ENCODE data around the gene PRPS2. TPM values are rescaled to one million over a fixed set of nuclear protein-coding genes. Genes with fewer than 3 reads are reported as not detected.

PRPS2 gene
- 39.6 and 44.4 TPM in 2 replicates for total RNA-seq (2014; rRNA removed)
- 20.9 TPM for polyA plus RNA-seq (2012)

GRCh38 chrX:12791257-12792228 is at the start of gene PRPS2:
Gene PRPS2 (plus strand): TSS chrX:12791412. CDS start chrX:12791498, 86 bp downstream.
- peak; percentile 27 for DNase-seq (ENCODE audit: low read depth)

- DNase-seq (ENCODE audit: low read depth) = peak; percentile 20
These were observed 49.8 kb upstream of the PRPS2 start for GRCh38 chrX:12741416-12741815.

GRCh38 chrX:12747433-12747832 is 43.8 kb upstream of the PRPS2 start:
- DNase-seq (ENCODE audit: low read depth) = no peak

- DNase-seq (ENCODE audit: low read depth) = no peak
These were observed 39.3 kb upstream of the PRPS2 start for GRCh38 chrX:12751887-12752286.

- DNase-seq (ENCODE audit: low read depth) = peak; percentile 11
These were observed 37.8 kb upstream of the PRPS2 start for GRCh38 chrX:12753366-12753765.

- DNase-seq (ENCODE audit: low read depth) = peak; percentile 29
These were observed 32.9 kb upstream of the PRPS2 start for GRCh38 chrX:12758291-12758690.

- DNase-seq (ENCODE audit: low read depth) = no peak
These were observed 23.4 kb upstream of the PRPS2 start for GRCh38 chrX:12767856-12768255.

- DNase-seq (ENCODE audit: low read depth) = no peak
These were observed 22.7 kb upstream of the PRPS2 start for GRCh38 chrX:12768491-12768890.

- peak; percentile 7 for DNase-seq (ENCODE audit: low read depth)
These were observed 20.8 kb upstream of the PRPS2 start for GRCh38 chrX:12770440-12770839.

- DNase-seq (ENCODE audit: low read depth) = peak; percentile 9
These were observed 19.7 kb upstream of the PRPS2 start for GRCh38 chrX:12771445-12772069.

GRCh38 chrX:12777670-12778069 is 13.5 kb upstream of the PRPS2 start:
- no peak for DNase-seq (ENCODE audit: low read depth)

- no peak for DNase-seq (ENCODE audit: low read depth)
These were observed 11.7 kb upstream of the PRPS2 start for GRCh38 chrX:12779534-12779933.

- no peak for DNase-seq (ENCODE audit: low read depth)
These were observed 2.6 kb upstream of the PRPS2 start for GRCh38 chrX:12788645-12789044.

- no peak for DNase-seq (ENCODE audit: low read depth)
These were observed 1.2 kb upstream of the PRPS2 start for GRCh38 chrX:12789976-12790375.

- no peak for DNase-seq (ENCODE audit: low read depth)
These were observed 341 bp upstream of the PRPS2 start for GRCh38 chrX:12790885-12791256.

- no peak for DNase-seq (ENCODE audit: low read depth)
These were observed 1.5 kb downstream of the PRPS2 start for GRCh38 chrX:12792711-12793110.

- DNase-seq (ENCODE audit: low read depth) = no peak
These were observed 3.4 kb downstream of the PRPS2 start for GRCh38 chrX:12794654-12795053.

- DNase-seq (ENCODE audit: low read depth) = no peak
These were observed 7.4 kb downstream of the PRPS2 start for GRCh38 chrX:12798601-12799000.

- no peak for DNase-seq (ENCODE audit: low read depth)
These were observed 7.9 kb downstream of the PRPS2 start for GRCh38 chrX:12799118-12799517.

GRCh38 chrX:12802741-12803140 is 11.5 kb downstream of the PRPS2 start:
- DNase-seq (ENCODE audit: low read depth) = no peak

- no peak for DNase-seq (ENCODE audit: low read depth)
These were observed 13.4 kb downstream of the PRPS2 start for GRCh38 chrX:12804655-12805054.

- no peak for DNase-seq (ENCODE audit: low read depth)
These were observed 14.1 kb downstream of the PRPS2 start for GRCh38 chrX:12805333-12805732.

- DNase-seq (ENCODE audit: low read depth) = no peak
These were observed 20.4 kb downstream of the PRPS2 start for GRCh38 chrX:12811658-12812057.
